Cardiac muscle cell (in vitro differentiated cells and primary cell): ENCODE measurements around the gene LPP. TPM values are rescaled to one million over a fixed set of nuclear protein-coding genes. Genes with fewer than 3 reads are reported as not detected.

Source experiments
- DNase-seq, 2 donors: peaks; one replicate each; pipeline versions ENCODE4 v3.0.0 to v3.0.0-alpha.2; 2010 to 2017; ENCODE audit warnings: low read depth in 1 of 2, low spot score in 1 of 2
- H3K27ac ChIP-seq: fragments of 200-600 bp; sonication (generic); 2 replicates; pipeline ENCODE4 v1.5.1; 2016
- H3K27me3 ChIP-seq: fragments of 200-600 bp; sonication (generic); 2 replicates; pipeline ENCODE4 v1.6.0; 2016; ENCODE audit warnings: control low read depth
- H3K36me3 ChIP-seq: fragments of 200-600 bp; sonication (generic); 2 replicates; pipeline ENCODE4 v1.5.1; 2016; ENCODE audit warnings: control low read depth
- H3K4me1 ChIP-seq: fragments of 200-600 bp; sonication (generic); 2 replicates; pipeline ENCODE4 v1.8.1; 2017; ENCODE audit warnings: low read depth, mild to moderate bottlenecking, mixed run types
- H3K4me3 ChIP-seq: fragments of 200-600 bp; sonication (generic); 2 replicates; pipeline ENCODE4 v1.5.1; 2016; ENCODE audit warnings: mild to moderate bottlenecking
- H3K9me3 ChIP-seq: fragments of 200-600 bp; sonication (generic); 2 replicates; pipeline ENCODE4 v1.5.1; 2017; ENCODE audit warnings: low read depth, mild to moderate bottlenecking, control low read depth
- polyA plus RNA-seq: library from polyadenylated mRNA; unstranded; fragments of >200 nt; fragmentation: Nextera tagmentation; extraction: Ambion mirVana; gene quantifications from 2 replicates; pipeline ENCODE4 v1.2.1, GENCODE V29; 2016
- total RNA-seq: library from RNA; depleted of rRNA; stranded (reverse); fragments of >200 nt; gene quantifications from 2 replicates; pipeline ENCODE4 v1.2.3, GENCODE V29; 2016
- TF ChIP-seq, protein P1 (sequence below): IDR thresholded peaks from 2 replicates; pipeline ENCODE4 v1.5.1; 2012; ENCODE audit warnings: low read depth, mild to moderate bottlenecking, low read length

Gene LPP
- total and polyA plus RNA-seq, 2 experiments from 2014 or later = 21.4 to 45.2 TPM

DNA sequence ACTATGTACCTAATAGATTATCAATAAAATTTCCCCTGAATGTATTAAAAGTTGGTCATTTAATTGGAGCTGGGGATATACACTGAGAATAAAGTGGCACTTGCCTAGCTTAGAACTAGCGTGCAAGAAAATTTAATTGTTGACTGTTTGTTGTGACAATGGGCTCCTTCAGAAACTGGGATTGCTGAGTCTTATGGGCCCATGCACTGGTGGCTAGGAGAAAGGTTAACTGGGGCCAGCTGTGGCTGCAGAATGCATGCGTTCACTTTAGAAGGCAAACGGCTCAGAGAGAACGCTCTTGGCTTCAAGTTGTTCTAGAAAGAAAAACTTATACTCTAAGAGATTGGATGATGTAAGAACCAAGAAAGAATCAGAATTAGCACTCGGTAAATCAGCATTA lies 18.7 kb upstream of the LPP start:
- Histone ChIP-seq H3K36me3 (no peaks in the 10 kb centered on the region), H3K9me3 (no peaks in the 10 kb centered on the region), H3K4me3 (no peak overlapping the region), H3K27me3 (no peaks in the 10 kb centered on the region), H3K27ac (no peak overlapping the region), H3K4me1 (no peaks in the 10 kb centered on the region)
- no peak for DNase-seq
- TF ChIP-seq, protein P1, sequence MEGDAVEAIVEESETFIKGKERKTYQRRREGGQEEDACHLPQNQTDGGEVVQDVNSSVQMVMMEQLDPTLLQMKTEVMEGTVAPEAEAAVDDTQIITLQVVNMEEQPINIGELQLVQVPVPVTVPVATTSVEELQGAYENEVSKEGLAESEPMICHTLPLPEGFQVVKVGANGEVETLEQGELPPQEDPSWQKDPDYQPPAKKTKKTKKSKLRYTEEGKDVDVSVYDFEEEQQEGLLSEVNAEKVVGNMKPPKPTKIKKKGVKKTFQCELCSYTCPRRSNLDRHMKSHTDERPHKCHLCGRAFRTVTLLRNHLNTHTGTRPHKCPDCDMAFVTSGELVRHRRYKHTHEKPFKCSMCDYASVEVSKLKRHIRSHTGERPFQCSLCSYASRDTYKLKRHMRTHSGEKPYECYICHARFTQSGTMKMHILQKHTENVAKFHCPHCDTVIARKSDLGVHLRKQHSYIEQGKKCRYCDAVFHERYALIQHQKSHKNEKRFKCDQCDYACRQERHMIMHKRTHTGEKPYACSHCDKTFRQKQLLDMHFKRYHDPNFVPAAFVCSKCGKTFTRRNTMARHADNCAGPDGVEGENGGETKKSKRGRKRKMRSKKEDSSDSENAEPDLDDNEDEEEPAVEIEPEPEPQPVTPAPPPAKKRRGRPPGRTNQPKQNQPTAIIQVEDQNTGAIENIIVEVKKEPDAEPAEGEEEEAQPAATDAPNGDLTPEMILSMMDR = no peak

DNA sequence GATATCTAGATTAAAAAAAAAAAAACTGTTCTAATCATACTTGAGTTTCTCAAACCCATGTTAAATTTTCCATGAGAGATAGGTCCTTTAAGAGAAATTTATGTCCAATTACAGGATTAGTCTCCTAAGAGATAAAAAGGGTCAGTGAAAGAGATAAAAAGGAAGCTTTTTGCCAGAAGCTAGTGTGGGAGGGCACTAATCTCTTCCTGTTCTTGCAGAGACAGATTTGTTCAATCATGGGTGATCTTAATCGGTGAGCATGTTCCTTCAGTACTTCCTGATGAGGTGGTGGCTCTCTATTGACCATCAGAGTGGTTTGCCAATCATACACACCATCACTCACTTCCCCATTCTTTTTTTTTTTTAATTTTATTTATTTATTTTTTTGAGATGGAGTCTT lies 16.9 kb upstream of the LPP start:
- DNase-seq = peak in 1 of 2 donors; percentile 21
- Histone ChIP-seq H3K36me3 (no peaks in the 10 kb centered on the region), H3K4me1 (no peaks in the 10 kb centered on the region), H3K27me3 (no peaks in the 10 kb centered on the region), H3K27ac (no peak overlapping the region), H3K4me3 (no peak overlapping the region), H3K9me3 (no peaks in the 10 kb centered on the region)
- TF ChIP-seq, protein P1 = no peak

DNA sequence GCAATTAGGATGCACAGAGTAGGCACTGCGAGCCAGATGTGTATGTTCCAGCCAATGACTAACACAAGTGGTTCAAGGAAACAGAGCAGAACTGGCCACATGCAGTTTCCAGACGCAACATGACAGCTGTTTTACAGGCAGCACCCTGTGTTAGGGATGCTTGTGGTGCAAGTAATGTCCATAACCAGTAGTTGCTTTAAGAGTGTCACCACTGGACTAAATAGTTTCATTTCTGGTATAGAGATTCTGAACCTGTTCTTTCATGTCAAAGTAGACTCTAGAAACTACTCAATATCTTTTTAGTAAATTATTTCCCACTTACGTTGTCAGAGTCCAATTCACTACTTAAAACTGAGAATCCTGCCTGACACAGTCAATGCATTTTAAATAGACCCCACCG lies 14.5 kb upstream of the LPP start:
- H3K27ac ChIP-seq = no peak overlapping the region
- H3K36me3 ChIP-seq = no peaks in the 10 kb centered on the region
- no peaks in the 10 kb centered on the region for H3K27me3 ChIP-seq
- TF ChIP-seq, protein P1 = no peak
- H3K9me3 ChIP-seq = no peaks in the 10 kb centered on the region
- DNase-seq = no peak
- H3K4me3 ChIP-seq = no peak overlapping the region
- no peaks in the 10 kb centered on the region for H3K4me1 ChIP-seq

DNA sequence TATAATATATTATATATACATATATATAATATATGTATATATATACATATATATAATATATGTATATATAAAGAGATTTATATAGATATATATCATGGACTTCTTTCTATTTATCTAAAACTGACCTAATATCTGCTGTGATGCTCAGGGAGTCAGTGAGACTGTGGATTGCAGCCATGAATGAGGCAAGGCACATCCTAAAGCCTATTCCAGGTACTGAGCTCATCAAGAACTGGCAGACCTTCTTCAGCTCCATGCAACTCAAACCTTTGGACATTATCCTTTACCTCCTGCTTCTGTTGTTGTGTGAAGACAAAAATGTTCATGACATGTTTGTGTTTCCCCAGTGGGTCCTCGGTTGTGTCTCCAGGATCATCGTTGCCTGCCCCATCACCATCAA lies 7.7 kb upstream of the LPP start:
- H3K4me3 ChIP-seq = no peak overlapping the region
- TF ChIP-seq, protein P1 = no peak
- no peaks in the 10 kb centered on the region for H3K9me3 ChIP-seq
- H3K4me1 ChIP-seq = no peaks in the 10 kb centered on the region
- no peaks in the 10 kb centered on the region for H3K36me3 ChIP-seq
- no peak overlapping the region for H3K27ac ChIP-seq
- DNase-seq = no peak
- H3K27me3 ChIP-seq = no peaks in the 10 kb centered on the region

DNA sequence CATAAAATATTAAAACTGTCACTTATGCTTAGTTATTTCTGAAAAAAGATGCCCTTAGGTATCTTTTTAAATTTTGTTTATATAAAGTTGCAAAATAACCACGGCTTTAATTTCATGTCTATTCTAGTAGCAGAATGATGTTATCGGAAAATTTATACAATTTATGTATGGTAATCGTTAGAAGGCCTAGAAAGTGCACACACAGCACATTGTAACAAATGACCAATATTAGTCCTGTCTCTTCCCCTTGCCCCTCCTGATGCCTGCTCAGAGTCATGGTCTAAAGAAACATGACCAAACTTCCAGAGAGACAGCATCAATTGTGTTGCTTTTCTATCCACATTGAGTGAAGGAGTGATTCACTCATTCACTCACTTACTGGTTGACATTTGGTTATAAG lies 6.2 kb upstream of the LPP start:
- DNase-seq = no peak
- peaks cover 3% of the 10 kb centered on the region for H3K4me1 ChIP-seq
- no peaks in the 10 kb centered on the region for H3K9me3 ChIP-seq

More for the DNA sequence above, 6.2 kb upstream of the LPP start:
- Histone ChIP-seq H3K4me3 (no peak overlapping the region), H3K36me3 (no peaks in the 10 kb centered on the region), H3K27me3 (no peaks in the 10 kb centered on the region), H3K27ac (no peak overlapping the region)
- TF ChIP-seq, protein P1 = no peak
